ENCODE results near the gene SOWAHB. TPM values are rescaled to one million over a fixed set of nuclear protein-coding genes. Genes with fewer than 3 reads are reported as not detected.

The SOWAHB gene
- total RNA-seq, result under 0.01 TPM in 1 of 2 replicates, not detected in the other

GRCh38 chr4:76897536-76898384 lies at the start of gene SOWAHB:
SOWAHB (minus strand) TSS chr4:76898144; CDS start chr4:76897849, 295 bp downstream.

Other genes starting within 250 kb of the SOWAHB start
- gene SEPTIN11, start 51.6 kb upstream of the SOWAHB start, total RNA-seq, result 184 and 230 TPM in 2 replicates
- 77.4 and 113 TPM in 2 replicates for gene CCNI, start 177.8 kb upstream of the SOWAHB start, total RNA-seq

All from aortic smooth muscle cell (primary cell).